ENCODE data around the gene NRG4.

NRG4 gene

GRCh38 chr15:75927601-75928000 is 84.6 kb downstream of the NRG4 start:
- TF ChIP-seq CTCF (IDR thresholded peaks at IDR 0.05; ENCODE audit: insufficient read depth, missing control alignments), result no peak
- no peak for FAIRE-seq
- DNase-seq (ENCODE audit: insufficient read length, low spot score), result no peak

GRCh38 chr15:75926931-75927330 is 85.3 kb downstream of the NRG4 start:
- no peak for FAIRE-seq
- no peak for TF ChIP-seq CTCF (IDR thresholded peaks at IDR 0.05; ENCODE audit: insufficient read depth, missing control alignments)

GRCh38 chr15:75925440-75925839 is 86.8 kb downstream of the NRG4 start:
- FAIRE-seq, result no peak
- TF ChIP-seq CTCF (IDR thresholded peaks at IDR 0.05; ENCODE audit: insufficient read depth, missing control alignments), result no peak

More at GRCh38 chr15:75926931-75927330, 85.3 kb downstream of the NRG4 start:
- no peak for DNase-seq (ENCODE audit: insufficient read length, low spot score)

GRCh38 chr15:75924576-75924975 is 87.6 kb downstream of the NRG4 start:
- no peak for DNase-seq (ENCODE audit: insufficient read length, low spot score)
- no peak for TF ChIP-seq CTCF (IDR thresholded peaks at IDR 0.05; ENCODE audit: insufficient read depth, missing control alignments)
- no peak for FAIRE-seq

More at GRCh38 chr15:75925440-75925839, 86.8 kb downstream of the NRG4 start:
- no peak for DNase-seq (ENCODE audit: insufficient read length, low spot score)

- no peak for TF ChIP-seq CTCF (IDR thresholded peaks at IDR 0.05; ENCODE audit: insufficient read depth, missing control alignments)
- DNase-seq (ENCODE audit: insufficient read length, low spot score), result no peak
- no peak for FAIRE-seq
Observed at GRCh38 chr15:75923756-75924155, 88.5 kb downstream of the NRG4 start.

- DNase-seq (ENCODE audit: insufficient read length, low spot score) (no peak), FAIRE-seq (peak; percentile 69)
- peak; percentile 47 for TF ChIP-seq CTCF (IDR thresholded peaks at IDR 0.05; ENCODE audit: insufficient read depth, missing control alignments)
Observed at GRCh38 chr15:75921732-75922703, 90.2 kb downstream of the NRG4 start.

GRCh38 chr15:75920079-75920478 is 92.1 kb downstream of the NRG4 start:
- TF ChIP-seq CTCF (IDR thresholded peaks at IDR 0.05; ENCODE audit: insufficient read depth, missing control alignments), result no peak
- DNase-seq (ENCODE audit: insufficient read length, low spot score) (no peak), FAIRE-seq (no peak)
